H4 (cell line): Measurements from ENCODE around the gene C1orf185. TPM values are rescaled to one million over a fixed set of nuclear protein-coding genes. Genes with fewer than 3 reads are reported as not detected.
"Not testable (repeated sequence)": the region's sequence is repeated elsewhere in the genome, so short reads cannot be mapped to it uniquely, and the experiment has no call there.

Experiments
- DNase-seq: peaks from one replicate; pipeline ENCODE4 v3.0.0-alpha.2; 2015; ENCODE audit warnings: low spot score
- total RNA-seq: library from RNA; depleted of rRNA; stranded (reverse); fragments of >200 nt; shearing (Covaris generic); gene quantifications from 2 replicates; pipeline ENCODE4 v1.2.3, GENCODE V29; 2014

Gene C1orf185
- total RNA-seq, 1 experiment from 2014 or later: not detected

DNA sequence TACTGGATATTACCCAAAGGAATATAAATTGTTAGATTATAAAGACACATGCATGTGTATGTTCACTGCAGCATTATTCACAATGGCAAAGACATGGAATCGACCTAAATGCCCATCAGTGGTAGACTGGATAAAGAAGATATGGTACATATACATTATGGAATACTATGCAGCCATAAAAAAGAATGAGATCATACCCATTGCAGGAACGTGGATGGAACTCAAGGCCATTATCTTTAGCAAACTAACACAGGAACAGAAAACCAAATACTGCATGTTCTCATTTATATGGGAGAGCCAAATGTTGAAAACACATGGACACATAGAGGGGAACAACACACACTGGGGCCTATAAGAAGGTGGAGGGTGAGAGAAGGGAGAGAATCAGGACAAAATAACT lies 35.7 kb downstream of the C1orf185 start:
- not testable (repeated sequence) for DNase-seq

DNA sequence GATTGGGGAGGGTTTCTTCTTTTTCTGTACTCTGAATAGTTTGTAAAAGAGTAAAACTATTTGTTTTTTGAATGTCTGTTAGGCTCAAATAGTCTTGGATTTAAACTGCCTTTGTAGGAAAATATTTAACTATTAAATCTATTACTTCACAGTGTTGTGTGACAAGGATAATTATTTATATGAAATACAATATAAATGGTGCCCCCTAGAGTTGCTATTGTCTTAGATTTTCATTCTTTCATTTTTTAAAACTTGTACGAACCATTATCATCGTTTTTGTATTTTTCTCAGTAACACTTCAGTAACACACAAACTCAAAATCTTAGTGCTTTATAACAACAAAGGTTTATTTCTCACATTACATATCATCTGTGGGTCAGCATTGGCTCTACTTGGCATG lies 37.4 kb downstream of the C1orf185 start:
- DNase-seq: no peak

DNA sequence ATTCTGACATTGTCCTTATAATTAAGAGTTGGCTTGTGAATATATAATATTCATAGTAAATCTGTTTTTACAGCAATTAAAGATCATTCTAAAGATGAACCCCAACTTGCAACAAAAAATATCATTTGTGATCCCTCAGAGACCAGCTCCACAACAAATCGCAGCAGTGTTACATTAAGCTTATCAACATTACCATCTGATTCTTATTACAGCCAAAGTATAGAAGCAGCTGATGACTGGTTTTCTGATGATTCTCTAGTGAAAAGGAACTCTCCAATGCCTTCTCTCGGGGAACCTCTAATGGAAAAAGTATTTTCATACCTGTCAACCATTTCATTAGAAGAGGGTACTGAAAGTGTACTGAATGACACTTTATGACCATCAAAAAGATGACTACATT lies 45.4 kb downstream of the C1orf185 start:
- no peak for DNase-seq

DNA sequence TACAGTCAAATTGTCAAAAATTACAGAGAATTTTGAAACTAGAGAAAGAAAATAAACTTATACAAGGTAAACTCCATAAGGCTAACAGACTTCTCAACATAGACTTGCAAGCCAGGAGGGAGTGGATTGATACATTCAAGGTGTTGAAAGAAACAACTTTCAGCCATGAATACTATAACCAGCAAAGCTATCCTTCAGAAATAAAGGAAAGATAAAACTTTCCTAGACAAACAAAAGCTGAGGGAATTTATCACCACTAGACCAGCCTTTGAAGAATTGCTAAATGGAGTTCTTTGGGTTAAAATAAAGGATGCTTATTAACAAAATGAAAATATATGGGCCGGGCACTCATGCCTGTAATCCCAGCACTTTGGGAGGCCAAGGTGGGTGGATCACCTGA lies 52.7 kb downstream of the C1orf185 start:
- no peak for DNase-seq

DNA sequence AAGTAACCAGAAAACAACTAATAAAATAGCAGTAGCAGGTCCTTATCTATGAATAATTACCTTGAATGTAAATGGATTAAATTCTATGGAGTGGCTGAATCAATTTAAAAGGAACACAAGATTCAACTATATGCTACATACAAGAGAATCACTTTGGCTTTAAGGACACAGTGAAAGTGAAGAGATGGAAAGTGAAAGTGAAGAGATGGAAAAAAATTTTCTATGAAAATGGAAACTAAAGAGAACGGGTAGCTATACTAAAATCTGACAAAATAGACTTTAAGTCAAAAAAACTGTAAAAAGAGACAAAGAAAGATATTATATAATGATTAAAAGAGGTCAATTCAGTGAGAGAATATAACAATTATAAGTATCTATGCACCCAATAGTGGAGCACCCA lies 54.7 kb downstream of the C1orf185 start:
- DNase-seq: no peak

DNA sequence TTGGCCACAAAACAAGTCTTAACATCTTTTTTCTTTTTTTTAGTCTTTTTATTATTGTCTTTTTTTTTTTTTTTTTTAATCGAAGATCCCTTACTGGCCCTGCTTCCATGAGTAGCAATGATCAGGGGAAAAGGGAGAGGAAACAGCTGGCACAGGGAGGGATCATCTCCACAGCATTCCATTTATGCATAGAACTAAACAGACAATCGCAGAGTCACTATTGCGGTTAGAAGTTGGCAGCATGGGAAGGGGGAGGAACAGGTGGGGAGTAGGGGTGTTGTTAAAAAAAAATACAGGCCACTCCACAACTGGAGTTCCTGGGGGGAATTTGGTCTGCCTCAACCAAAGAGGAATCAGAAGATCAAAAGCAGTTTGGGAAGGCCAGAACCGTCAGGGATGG lies 55.4 kb downstream of the C1orf185 start:
- no peak for DNase-seq

DNA sequence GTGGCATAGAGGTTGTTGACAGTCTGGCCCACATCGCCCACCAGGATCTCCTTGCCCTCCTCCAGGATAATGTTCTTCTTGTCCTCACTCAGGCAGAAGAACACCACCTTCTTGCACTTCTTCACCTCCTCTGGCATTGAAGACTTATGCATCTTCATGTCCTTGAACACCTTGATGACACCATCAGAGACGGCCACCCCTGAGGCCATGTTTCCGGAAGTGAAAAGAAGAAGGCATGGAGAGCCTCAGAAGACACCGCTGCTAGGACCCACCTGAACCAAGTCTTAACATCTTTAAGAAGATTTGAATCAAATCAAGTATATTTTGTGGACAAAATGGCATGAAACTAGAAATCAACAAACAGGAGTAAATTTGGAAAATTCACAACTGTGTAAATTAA lies 56.2 kb downstream of the C1orf185 start:
- DNase-seq: no peak

DNA sequence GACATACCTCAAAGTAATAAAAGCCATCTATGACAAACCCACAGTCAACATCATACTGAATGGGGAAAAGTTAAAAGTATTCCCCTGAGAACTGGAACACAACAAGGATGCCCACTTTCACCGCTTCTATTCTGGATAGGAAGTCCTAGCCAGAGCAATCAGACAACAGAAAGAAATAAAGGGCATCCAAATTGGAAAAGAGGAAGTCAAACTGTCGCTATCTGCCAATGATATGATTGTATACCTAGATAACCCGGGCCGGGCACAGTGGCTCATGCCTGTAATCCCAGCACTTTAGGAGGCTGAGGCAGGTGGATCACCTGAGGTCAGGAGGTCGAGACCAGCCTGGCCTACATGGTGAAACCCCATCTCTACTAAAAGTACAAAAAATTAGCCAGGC lies 60.5 kb downstream of the C1orf185 start:
- DNase-seq: not testable (repeated sequence)

DNA sequence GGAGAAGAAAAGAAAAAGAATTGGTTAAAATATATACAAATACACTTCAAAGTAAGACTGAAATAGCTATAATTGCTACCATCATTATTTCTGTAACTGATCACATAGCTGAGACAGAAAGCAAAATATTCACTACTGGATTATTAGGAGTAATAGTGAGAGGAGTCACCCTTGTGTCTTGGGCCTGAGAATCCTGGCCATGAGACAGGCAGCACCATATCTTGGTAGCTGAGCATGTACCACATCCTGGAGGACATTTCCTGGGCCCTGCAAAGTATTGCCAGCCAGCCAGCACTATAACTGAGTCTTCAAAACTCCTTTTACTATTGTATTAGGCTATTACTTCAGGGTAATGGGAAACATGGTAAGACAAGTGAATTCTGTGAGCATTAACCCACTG lies 63.5 kb downstream of the C1orf185 start:
- DNase-seq: no peak

DNA sequence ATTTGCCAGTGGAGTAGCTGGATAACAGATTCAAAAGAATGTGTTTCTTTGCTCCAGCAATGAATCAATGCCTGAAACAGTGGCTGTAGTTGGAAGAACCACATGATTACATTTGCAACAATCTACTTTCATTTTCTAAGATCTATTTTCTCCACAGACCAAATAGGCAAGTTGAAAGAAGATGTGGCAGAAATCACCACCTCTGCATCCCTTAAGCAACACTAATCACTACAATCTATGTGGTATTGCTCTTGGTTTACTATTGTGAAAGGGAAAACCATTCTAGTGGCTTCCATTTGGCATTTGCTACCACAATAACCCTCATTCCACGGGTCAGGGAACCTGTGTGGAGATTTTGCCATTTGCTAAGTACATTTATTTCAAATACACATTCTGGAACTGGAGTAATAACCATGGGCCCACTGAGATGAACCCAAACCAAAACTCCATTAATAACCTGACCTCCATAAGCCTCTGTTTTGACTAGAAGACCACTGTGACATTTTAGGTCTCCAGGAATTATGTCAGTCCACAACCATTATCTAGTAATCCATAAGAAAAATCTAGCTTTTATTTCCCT lies 66.3 kb downstream of the C1orf185 start:
- DNase-seq: peak; percentile 18

DNA sequence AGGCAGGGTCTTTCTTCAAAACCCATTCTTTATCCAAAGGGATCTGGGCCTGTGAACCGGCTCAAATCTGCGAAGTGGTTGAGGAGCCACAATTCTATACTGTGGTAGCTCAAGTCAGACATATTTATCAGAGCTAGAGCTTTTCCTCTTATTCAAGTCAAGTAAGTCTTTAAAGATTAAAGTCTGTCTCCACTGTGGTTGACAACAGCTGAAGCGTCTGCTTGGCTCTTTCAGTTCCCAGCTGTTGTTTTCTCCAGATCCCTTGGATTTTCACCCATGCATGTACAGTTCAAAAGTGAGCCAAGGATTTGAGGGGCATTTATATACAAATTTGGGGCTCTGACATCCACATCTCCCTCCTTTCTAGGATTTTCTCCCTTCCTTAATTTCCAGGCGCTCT lies 66.9 kb downstream of the C1orf185 start:
- DNase-seq: no peak

DNA sequence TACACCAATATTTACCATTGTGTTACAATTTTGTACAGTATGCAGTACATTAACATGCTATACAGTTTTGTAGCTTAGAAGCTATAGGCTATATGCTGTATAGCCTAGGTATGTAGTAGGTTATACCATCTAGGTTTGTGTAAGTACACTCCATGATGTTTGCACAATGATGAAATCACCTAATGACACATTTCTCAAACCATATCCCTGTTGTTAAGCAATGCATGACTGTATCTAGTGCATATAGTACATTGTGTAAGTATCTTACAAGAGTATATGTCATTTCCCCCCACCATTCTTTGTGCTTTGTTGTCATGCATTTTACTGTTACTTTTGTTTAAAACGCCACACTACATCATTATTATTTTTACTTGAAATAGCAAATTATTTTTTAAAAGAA lies 68.3 kb downstream of the C1orf185 start:
- no peak for DNase-seq

DNA sequence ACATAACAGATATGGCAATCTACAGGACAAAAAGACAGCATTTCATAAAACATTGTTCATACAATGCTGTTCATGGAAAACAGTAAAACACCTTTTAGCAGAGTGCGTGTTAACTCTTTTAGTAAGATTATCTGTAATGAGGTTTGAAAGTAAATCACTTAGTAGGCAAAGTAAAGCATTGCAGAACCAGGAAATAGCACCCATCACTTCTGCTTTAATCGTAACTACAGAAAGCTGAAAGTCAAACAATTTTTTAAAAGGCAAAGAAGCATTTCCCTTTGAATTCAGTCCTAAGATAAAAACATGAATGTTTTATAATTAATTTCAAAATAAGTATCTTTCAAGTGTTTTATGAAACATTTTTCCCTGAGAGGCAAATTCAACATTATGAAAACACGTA lies 70.8 kb downstream of the C1orf185 start:
- no peak for DNase-seq

DNA sequence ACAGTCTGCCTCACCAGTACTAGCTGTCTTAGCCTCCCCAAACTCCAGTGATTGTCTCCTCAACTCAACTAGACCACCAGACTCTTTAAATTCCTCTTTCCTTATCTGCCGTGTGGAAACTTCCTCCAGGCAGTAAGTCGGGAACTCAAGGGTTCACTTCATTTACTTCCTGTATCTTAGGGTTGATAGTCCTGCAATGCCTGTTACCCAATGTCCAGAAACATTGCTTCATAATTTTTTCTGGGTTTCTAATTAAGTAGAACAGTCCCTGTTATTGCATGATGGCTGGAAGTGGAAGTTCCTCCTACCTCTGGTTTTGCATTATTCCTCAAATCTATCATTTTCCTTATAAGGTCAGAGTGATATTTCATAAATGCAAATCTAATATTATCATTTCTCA lies 73.2 kb downstream of the C1orf185 start:
- no peak for DNase-seq

DNA sequence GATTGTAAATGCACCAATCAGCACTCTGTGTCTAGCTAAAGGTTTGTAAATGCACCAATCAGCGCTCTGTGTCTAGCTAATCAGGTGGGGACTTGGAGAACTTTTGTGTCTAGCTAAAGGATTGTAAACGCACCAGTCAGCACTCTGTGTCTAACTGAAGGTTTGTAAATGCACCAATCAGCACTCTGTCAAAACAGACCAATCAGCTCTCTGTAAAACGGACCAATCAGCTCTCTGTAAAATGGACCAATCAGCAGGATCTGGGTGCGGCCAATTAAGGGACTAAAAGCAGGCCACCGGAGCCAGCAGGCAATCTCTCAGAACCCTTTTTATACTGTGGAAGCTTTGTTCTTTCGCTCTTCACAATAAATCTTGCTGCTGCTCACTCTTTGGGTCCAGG lies 76.0 kb downstream of the C1orf185 start:
- DNase-seq: not testable (repeated sequence)

DNA sequence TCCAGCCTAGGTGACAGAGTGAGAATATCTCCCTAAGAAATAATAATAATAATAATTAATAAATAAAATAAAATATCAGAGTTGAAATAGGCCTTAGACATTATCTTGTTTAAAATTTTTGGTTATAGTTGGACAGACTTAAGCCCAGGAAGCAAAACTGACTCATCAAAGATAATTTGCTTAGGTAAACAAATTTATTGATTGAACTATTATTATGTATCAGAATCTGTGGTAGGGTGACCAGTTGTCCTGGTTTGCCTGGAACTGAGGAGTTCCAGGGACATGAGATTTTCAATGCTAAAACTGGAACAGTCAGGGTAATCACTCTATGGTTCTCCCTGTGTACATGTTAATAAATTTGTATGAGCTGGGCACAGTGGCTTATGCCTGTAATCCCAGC lies 86.2 kb downstream of the C1orf185 start:
- DNase-seq: no peak

DNA sequence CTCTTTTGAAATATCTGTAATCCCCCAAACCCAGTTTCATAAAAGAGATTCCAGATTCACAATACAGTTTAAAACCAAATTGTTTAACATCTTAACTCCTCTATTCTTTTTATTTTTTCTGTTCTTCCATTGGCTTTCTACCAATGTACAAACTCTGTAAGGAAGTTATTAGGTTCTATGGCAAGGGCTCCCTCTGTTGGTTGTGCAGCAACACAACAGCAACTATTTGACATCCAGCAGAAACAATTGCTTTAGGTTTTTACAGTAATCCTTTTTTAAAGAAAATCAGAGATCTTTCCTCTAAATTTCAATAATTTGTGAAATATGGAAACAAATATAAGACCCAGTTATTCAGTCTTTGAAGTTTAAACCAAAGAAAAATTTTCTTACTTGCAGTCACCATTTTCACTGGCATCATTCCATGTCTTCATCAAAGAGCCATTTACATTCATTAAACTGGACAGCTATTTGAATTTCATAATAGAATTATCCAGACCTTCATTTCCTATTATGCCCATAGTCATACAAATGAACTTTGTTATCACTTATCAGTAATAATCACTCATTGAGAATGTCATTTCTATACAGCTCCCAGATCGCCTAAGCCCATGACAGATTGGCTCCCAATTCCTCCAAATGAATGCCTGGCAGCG lies 87.5 kb downstream of the C1orf185 start:
- DNase-seq: peak; percentile 74

DNA sequence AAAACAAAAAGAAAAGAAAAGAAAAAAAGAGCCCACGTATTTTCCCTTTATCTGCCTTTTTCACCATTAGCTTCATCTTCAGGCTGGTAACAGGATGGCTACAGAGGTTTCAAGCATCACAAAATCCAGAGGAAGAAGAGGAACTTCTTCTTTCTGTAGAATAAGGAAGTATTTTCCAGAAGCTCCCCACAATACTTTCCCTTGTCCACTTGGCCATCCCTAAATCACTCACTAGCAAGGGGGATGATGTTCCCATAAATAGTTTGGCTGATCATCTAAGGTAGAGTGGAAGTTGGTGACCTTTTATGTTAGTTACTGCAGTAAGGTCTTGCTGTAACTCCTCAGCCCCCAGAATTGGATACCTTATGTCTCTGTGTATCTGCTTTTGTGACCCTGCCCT lies 88.9 kb downstream of the C1orf185 start:
- DNase-seq: no peak

DNA sequence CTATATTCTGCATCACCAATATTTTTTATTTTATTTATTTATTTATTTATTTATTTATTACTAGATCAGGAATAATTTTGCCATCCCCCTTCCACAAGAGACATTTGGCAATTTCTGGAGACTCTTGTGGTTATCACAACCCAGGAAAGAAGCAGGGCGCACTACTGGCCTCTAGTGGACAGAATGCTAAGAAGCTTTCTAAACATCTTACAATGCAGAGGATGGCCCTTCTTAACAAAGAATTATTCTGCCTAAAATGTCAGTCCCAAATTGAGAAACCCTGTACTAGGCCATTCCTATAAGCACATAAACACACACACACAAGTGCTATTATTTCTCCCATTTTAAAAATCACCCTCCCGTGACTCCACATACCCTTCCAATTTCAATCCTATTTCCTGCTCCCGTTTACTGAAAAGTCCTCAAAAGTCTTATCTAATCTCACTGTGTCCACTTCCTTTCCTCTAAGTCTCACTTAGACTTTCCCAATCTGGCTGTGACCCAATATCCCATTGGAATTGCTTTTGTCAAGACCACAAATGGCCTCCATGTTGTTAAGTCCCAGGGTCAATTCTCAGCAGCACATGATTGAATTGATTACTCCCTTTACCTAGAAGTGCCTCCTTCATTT lies 90.3 kb downstream of the C1orf185 start:
- DNase-seq: peak; percentile 74

DNA sequence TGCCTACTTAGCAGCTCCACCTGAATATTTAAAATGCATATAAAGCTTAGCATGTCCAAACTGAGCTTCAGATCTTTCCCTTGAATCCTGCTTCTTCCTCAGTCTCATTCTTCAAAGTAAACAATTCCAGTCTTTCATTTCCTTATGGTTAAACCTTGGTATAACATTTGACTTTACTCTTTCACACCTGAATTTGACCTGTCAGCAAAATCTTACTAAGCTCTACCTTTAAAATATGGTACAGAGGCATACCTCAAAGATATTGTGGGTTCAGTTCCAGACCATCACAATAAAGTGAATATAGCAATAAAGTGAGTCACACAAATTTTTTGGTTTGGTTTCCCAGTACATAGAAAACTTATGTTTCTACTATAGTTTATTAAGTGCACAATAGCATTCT lies 91.5 kb downstream of the C1orf185 start:
- DNase-seq: no peak
